Body of pancreas (tissue), 4 donors: ENCODE results near the gene GTF2I. TPM values are rescaled to one million over a fixed set of nuclear protein-coding genes. Genes with fewer than 3 reads are reported as not detected.

Experiments
- ATAC-seq: fragments of 150-250 bp; one replicate; pipeline ENCODE4 v1.9.1; 2016
- DNase-seq, 4 donors: peaks; one replicate each; pipeline ENCODE4 v3.0.0-alpha.2; 2019
- H3K27ac ChIP-seq, 4 donors: fragments of 200-600 bp; sonication (generic); 1 replicate in 3 of 4; 2 replicates in 1 of 4; pipeline versions ENCODE4 v1.5.1 to v1.6.1; 2016 to 2019; ENCODE audit warnings: mild to moderate bottlenecking in 1 of 4, mixed read lengths in 1 of 4, moderate library complexity in 1 of 4
- H3K27me3 ChIP-seq, 2 donors: fragments of 200-600 bp; sonication (generic); one replicate each; pipeline ENCODE4 v1.6.0; 2016; ENCODE audit warnings: mild to moderate bottlenecking in 1 of 2
- H3K36me3 ChIP-seq, 2 donors: fragments of 200-600 bp; sonication (generic); replicated peaks in 1 of 2; 2 replicates each; pipeline ENCODE4 v1.5.1; 2016; ENCODE audit warnings: low read depth in 2 of 2; ENCODE audit not compliant: insufficient read depth in 1 of 2
- H3K4me1 ChIP-seq: fragments of 200-600 bp; sonication (generic); one replicate; pipeline ENCODE4 v1.6.0; 2016
- H3K4me3 ChIP-seq, 2 donors: fragments of 200-600 bp; sonication (generic); 1 replicate in 1 of 2; 2 replicates in 1 of 2; pipeline ENCODE4 v1.5.1; 2016 to 2019
- H3K9me3 ChIP-seq, 3 donors: fragments of 200-600 bp; sonication (generic); 1 replicate in 2 of 3; 2 replicates in 1 of 3; pipeline ENCODE4 v1.5.1; 2016
- POLR2A ChIP-seq, 3 donors: fragments of 450-650 bp; IDR thresholded peaks; one replicate each; pipeline ENCODE4 v1.6.1; 2016; ENCODE audit warnings: antibody characterized with exemption in 3 of 3, mild to moderate bottlenecking in 2 of 3
- WGBS, 2 donors: methylation state at CpG; one replicate each; pipeline ENCODE4 v1.1.5; 2017; 5-methylcytosine and 5-hydroxymethylcytosine counted together
- intact Hi-C: fragments of 100-400 bp; cut with DNase I; formaldehyde crosslinking; loops from one replicate; pipeline ENCODE4 v1.15.1; 2023
- total RNA-seq, 2 donors: library from RNA; depleted of rRNA; stranded (reverse); fragments of >200 nt; gene quantifications; one replicate each; pipeline ENCODE4 v1.1.0, GENCODE V29; 2016
- TF ChIP-seq, protein P1 (sequence below), 7 experiments: fragments of 450-650 bp in 4 of 7; fragments of 200-600 bp in 3 of 7; sonication (generic) in 3 of 7; IDR thresholded peaks; one replicate each; pipeline ENCODE4 v1.5.1; 2016 to 2019; ENCODE audit warnings: antibody characterized with exemption in 7 of 7

Gene GTF2I
- total RNA-seq = 100 to 1,000 TPM in 1 of 2 donors, 10 to 100 TPM in 1; 96.2 to 117 TPM

DNA sequence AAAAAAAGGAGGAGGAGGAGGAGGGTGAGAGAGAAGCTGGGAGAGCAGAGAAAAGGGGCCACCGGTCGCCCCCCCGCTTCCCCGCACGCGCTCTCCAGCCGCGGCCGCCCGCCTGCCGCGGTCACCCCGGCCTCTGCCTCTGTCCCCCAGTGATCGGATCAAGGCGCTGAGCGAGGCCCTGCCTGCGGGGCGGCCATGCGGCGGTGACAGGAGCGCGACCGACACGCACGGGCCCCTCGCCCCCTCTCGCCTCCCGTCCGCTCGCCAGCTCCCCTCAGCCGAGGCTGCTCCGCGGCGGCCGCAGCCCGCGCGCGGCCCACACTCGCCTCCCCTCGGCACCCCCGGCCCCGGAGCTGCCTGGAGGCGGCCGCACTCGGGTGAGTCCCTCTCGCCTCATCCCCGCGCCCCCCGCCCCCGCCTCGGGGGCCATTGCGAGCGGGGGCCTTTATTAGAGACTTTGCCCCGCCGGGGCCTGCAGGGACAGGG, at the start of gene GTF2I:
TSS of gene GTF2I (plus strand) at position 27 of the 486 bp plus-strand sequence. CDS start 31,411 bp downstream, outside the sequence.
- DNase-seq (no peak), ATAC-seq (peak; percentile 33)
- intact Hi-C loops = no loop called here
- Histone ChIP-seq H3K27me3 (no peaks in the 10 kb centered on the region), H3K4me3 (peak within 1 kb of the TSS; percentile 93 to 98), H3K9me3 (no peaks in the 10 kb centered on the region), H3K4me1 (peaks cover 47% of the 10 kb centered on the region), H3K27ac (peak within 1 kb of the TSS; percentile 94 to 100 (median 99)), H3K36me3 (no peaks in the 10 kb centered on the region)
- no peak for TF ChIP-seq POLR2A (IDR thresholded peaks at IDR 0.05)
- TF ChIP-seq, protein P1, sequence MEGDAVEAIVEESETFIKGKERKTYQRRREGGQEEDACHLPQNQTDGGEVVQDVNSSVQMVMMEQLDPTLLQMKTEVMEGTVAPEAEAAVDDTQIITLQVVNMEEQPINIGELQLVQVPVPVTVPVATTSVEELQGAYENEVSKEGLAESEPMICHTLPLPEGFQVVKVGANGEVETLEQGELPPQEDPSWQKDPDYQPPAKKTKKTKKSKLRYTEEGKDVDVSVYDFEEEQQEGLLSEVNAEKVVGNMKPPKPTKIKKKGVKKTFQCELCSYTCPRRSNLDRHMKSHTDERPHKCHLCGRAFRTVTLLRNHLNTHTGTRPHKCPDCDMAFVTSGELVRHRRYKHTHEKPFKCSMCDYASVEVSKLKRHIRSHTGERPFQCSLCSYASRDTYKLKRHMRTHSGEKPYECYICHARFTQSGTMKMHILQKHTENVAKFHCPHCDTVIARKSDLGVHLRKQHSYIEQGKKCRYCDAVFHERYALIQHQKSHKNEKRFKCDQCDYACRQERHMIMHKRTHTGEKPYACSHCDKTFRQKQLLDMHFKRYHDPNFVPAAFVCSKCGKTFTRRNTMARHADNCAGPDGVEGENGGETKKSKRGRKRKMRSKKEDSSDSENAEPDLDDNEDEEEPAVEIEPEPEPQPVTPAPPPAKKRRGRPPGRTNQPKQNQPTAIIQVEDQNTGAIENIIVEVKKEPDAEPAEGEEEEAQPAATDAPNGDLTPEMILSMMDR (IDR thresholded peaks at IDR 0.05) = no peak
- 0% methylated on average over 3 to 55 of the region's 56 CpGs for WGBS, 2 donors

DNA sequence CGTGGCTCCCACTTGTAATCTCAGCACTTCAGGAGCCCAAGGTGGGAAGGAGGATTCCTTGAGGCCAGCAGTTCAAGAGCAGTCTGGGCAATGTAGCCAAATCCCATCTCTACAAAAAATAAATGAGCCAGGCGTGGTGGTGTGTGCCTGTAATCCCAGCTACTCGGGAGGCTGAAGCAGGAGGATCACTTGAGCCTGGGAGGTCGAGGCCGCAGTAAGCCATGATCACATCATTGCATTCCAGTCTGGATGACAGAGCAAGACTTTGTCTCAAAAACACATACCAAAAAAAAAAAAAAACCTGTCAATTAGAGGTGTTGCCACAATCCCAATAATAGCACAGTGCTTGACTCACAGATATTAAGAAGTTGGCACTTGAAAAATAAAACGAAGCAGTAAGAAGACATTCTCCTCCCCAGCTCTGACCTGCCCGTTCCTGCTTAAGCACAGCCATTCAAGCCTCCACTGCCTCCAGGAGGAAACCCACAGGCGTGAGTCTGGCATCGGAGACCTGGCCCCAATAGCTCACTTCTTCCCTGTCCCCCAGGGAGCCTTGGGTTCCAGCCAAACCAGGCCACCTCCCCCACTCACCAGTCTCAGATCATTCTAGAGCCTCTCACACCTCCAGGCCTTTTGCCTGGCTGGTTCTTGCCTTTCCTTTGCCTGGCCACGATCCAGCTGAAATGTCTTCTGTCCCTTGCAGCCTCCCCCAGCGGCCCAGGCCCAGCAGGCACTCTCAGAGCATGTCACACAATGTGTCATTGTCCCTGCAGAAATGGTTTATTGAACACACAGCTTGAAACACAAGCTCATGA, 45.3 kb upstream of the GTF2I start:
- ATAC-seq (peak; percentile 70), DNase-seq (peak; percentile 44 to 69 (median 52))
- no peaks in the 10 kb centered on the region for H3K27me3 ChIP-seq
- TF ChIP-seq, protein P1 (IDR thresholded peaks at IDR 0.05) = no peak
- TF ChIP-seq POLR2A (IDR thresholded peaks at IDR 0.05) = no peak
- no peak overlapping the region for H3K4me3 ChIP-seq
- intact Hi-C loops = no loop called here
- no peaks in the 10 kb centered on the region for H3K36me3 ChIP-seq
- peak overlapping the region in 3 of 4 donors; percentile 17 to 77 (median 60) for H3K27ac ChIP-seq
- 48 to 62% methylated on average over 4 to 11 of the region's 11 CpGs for WGBS, 2 donors
- H3K9me3 ChIP-seq = no peaks in the 10 kb centered on the region
- no peaks in the 10 kb centered on the region for H3K4me1 ChIP-seq

DNA sequence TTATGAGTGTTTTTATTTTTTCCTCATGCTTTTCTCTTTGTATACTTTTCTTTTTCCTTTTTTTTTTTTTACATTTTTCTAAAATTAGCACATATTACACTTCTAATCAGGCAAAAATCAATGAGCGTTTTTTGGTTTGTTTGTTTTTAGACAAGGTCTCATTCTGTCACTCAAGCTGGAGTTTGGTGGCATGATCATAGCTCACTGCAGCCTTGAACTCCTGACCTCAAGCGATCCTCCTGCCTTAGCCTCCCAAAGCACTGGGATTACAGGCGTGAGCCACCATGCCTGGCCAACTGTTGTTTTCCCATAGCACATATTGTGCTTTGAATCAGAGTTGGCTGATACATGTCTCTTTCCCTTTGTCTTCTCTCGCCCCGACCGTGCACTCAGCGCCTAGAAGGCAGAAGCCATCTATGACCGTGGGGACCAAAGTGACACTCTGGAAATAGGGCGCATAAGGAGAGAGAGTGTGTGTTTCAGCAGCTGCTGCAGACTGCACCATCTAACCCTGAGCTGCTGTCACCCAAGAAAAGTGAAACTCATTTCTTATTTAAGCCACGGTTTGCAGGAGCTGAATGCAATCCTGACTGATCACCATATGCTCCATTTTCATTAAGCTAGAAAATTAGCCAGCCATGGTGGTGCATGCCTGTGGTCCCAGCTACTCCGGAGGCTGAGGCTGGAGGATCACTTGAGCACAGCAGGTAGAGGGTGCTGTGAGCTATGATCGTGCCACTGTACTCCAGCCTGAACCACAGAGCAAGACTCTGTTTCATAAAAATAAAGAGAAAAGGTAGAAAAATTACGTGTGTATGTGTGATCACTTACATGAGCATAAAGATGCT, 41.4 kb upstream of the GTF2I start:
- H3K4me1 ChIP-seq = no peaks in the 10 kb centered on the region
- ATAC-seq = no peak
- intact Hi-C loops = no loop called here

DNA sequence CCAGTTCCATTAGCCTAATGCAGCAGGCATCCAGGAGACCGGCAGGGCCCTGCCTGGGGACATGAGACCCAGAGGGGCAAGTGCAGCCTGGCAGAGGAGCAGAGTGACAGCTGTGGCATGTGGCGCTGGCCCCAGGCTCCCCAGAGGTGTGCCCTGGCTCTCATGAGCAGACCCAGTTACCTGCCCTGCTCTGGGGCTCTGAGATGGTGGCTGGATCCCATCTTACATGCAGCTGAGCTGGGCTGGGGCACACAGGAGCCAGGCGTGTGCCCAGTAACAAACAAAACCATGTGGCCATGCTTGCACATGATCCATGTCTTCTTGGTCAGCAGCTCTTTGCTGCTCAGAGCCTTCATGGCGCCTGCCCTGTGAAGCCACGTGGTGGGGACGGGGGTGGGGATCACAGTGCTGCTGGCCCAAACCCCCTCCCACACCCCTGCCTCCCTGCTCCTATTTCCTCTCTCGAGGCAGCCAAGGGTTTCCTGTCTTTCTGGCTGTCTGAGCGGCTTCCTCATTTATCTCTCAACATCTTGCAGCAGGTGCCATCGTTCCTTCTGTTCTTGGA, 40.3 kb upstream of the GTF2I start:
- ATAC-seq (no peak), DNase-seq (peak in 1 of 4 donors; percentile 48)
- no peak for TF ChIP-seq POLR2A (IDR thresholded peaks at IDR 0.05)
- TF ChIP-seq, protein P1 (IDR thresholded peaks at IDR 0.05) = no peak
- Histone ChIP-seq H3K4me1 (no peaks in the 10 kb centered on the region), H3K27me3 (no peaks in the 10 kb centered on the region), H3K4me3 (no peak overlapping the region), H3K27ac (no peak overlapping the region), H3K9me3 (no peaks in the 10 kb centered on the region), H3K36me3 (no peaks in the 10 kb centered on the region)
- 45 to 66% methylated on average over 3 to 9 of the region's 9 CpGs for WGBS, 2 donors
- intact Hi-C loops = no loop called here

More for the DNA sequence above, 41.4 kb upstream of the GTF2I start:
- no peak for DNase-seq
- WGBS, 2 donors = 78 to 83% methylated on average over 13 of the region's 13 CpGs
- H3K9me3 ChIP-seq = no peaks in the 10 kb centered on the region
- H3K27me3 ChIP-seq = no peaks in the 10 kb centered on the region
- no peak overlapping the region for H3K4me3 ChIP-seq
- H3K27ac ChIP-seq = no peak overlapping the region
- TF ChIP-seq, protein P1 (IDR thresholded peaks at IDR 0.05) = no peak
- TF ChIP-seq POLR2A (IDR thresholded peaks at IDR 0.05) = no peak
- H3K36me3 ChIP-seq = no peaks in the 10 kb centered on the region
